Myocyte (in vitro differentiated cells): ENCODE results near the gene DOCK4. TPM values are rescaled to one million over a fixed set of nuclear protein-coding genes. Genes with fewer than 3 reads are reported as not detected.

Experiments used
- DNase-seq: peaks from one replicate; pipeline ENCODE4 v3.0.0-alpha.2; 2012; ENCODE audit warnings: low read depth
- total RNA-seq: library from RNA; depleted of rRNA; stranded (reverse); fragments of >200 nt; gene quantifications from 2 replicates; pipeline ENCODE4 v1.2.3, GENCODE V29; 2014

DOCK4 gene
- total RNA-seq, 1 donor from 2014 or later = 16.3 TPM

DNA sequence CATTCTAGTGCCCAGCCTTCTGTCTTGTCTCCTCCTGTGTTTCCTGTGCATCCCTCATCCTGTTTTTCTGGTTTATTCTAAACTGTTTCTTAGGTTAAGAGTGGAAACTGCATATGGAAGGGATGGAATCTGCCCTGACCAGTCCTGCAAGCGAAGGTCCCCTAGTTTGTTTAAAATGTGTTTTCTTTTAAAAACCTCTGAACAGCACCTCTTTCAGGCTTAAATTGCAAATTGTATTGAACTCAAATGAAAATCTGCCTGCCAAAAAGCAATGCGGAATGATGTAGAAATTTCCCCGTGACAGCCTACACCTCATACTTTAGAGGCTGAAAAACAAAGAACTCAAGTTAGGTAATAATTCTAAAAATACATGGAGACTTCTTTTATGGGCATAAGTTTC is 421.1 kb downstream of the DOCK4 start:
- DNase-seq = no peak

DNA sequence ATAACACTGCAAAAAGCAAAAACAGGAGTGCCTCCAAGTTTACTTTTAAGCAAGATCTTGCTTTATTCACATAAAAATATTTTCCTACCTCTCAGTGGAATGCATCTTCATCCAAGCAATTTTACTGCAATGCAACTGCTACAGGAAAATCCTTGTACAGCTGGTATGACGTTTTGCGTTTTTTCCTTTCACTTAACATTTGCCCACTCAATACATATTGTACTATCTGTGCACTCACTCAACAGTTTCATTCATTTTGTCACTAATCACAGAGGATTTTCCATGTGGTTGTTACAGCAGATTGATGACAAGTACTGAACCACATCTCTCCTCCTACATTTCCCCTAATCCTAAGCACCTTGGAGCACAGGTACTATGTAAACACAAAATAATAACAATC is 421.9 kb downstream of the DOCK4 start:
- no peak for DNase-seq

DNA sequence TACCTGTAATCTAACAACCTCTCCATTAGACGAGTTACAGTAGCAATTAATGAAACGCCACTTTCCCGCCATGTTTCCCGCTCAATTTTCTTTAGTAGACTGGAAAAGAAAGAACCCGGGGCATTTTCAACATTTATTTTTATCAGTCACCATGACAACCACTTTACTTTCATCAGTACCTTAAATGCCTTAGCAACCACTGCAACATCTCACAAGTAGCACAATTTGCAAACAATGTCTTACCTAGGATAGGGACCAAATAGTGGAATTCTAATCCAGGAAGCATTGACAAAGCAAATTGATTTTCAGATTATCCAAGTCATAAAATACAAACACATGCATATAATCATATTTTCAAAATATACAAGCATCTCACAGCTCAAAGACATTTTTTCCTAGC is 422.3 kb downstream of the DOCK4 start:
- DNase-seq = no peak

DNA sequence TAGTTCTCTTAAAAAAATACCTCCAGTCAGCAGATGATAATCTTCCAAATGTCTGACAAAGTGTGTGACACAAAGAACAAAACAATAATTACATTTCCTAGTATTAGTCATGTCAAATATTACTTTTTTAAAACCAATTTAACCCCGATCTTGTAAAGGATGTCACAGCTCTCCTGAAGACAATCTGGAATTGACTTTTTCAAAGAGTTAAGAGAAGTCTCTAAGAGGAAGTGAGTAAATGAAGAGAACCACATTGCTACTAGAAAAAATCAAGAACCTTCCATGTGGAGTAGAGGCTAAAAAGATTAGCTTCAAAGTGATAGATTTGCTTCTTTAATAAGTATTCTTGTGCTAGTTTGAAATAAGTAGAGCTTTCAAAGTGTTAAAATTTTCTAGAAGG is 425.7 kb downstream of the DOCK4 start:
- no peak for DNase-seq

DNA sequence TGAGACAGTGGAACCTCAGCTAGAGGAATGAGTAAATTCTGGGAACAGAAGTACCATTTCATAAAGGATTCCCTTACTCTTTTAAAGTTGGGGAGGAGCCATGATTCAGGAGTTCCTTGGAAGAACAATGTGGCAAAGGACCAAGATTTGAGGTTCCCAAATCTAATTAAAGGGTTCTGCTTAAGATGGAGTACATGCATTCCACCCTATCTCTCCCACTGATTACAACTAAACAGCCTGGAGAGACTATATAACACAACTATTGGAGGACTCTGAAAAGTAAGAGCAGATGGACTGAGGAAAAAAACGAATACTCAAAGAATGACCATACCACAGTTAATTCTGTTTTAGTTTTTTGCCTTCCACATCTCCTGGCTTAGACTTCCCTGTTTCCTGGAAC is 431.0 kb downstream of the DOCK4 start:
- no peak for DNase-seq

DNA sequence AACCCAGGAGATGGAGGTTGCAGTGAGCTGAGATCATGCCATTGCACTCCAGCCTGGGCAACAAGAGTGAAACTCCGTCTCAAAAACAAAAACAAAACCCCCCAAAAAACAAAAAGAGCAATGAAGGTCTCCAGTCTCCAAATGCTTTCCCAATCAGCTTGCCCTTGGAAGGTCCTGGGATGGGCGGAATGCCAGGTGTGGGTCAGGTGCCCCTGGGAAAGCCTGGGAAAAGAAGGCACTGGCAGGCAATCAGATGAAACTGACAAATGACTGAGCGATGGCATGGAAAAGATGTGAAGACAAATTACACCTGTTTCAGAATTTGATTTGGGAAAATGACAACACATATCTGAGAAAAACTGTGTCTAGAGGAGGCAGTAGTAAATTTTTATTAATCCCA is 433.5 kb downstream of the DOCK4 start:
- DNase-seq = no peak

DNA sequence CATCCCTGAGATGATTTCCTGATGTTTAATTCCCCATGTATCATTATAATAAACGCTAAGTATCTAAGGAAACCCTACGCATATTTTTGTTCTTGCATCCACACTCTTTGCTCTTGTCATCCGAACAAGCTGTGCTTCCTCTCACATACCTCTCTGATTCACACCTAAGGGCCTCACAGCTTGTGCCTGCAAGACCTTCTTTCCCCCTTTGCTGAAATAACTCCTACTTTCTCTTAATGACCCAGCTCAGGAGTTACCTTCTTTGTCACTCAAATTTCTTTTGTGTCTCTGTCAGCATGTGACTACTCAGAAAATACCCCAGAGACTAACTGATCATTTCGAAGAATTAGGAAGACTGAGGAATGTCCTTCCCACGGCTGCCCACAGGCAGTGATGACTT is 434.6 kb downstream of the DOCK4 start:
- DNase-seq = no peak

DNA sequence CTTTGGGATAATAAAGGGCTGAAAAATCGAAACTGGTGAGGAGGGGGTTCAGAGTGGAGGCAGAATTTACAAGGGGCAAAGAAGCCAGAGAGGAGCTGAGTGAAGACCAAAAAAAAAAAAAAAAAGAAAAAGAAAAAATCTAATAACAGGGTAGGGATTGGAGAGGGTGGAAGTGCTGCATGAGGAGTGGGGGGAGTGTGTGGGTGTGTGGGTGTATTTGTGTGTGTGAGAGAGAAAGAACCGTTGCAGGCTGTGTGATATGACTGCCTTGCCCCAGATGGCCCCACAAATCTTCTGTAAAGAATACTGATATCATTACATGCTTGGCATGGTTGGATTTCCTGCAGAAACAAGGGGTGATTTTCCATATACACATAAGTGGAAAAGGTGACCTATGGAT is 436.1 kb downstream of the DOCK4 start:
- DNase-seq = no peak

DNA sequence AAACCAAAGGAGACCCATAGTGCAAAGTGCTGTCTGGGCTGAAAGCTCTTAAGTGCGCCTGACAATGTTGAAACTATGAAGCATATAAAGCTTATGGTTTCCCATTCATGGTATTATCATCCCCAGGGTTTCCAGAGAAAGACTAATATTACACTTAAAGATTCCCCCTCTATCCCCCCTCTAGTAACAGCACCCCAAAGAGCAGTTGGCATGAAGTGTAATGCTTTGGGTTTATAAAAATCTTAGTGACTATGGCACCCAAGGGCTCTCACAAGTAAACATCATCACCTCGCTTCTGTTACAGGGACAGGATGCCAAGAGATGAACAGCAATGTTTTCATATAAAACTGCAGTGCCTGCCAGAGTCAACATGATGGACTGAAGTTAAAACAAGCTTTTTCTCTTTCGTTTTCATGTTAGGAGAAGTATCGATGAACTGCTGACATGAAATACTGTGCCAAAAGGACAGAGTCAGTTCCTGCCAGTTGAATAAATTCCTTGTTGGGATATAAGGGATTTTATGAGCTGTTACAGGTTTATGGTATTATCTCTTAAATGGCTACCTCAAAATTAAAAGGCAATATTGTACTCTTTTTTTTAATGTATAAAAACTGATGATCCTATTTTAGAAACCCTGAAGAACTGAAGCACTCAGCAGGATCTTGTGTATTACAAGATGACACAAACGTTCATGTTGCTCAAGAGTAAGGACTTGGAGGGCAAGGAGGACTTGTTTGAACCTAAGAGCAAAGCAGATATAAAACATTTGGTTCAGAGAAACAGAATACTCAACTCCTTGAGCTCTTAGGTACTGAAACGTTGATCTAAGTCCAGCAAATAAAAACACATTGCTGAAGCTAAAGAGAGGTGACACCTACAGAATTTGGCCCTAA is 440.2 kb downstream of the DOCK4 start:
- DNase-seq = no peak

DNA sequence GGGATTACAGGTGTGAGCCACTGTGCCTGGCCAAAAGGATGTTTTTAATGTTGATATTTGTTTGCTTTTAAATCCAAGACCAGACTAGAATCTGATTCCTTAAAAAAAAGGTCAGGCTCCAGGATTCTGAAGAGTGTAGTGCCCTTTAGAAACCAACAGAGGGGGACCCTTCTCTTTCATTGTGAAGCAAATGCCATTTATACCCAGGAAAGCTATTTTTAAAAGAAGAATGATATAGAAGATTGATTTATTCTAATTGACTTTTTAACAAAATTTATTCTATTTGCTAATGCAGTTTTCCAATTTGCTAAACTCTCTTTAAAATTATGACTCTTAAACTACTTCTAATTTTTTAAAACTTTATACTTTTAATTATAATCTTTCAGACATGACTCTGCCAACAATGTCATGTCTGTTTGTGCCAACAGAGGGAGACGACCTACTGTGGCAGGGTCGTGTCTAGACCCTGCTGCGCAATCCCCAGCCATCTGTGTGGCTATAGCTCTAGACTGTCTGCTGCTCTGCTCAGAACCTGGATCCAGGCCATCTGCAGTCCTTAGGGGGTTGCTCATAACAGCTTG is 442.9 kb downstream of the DOCK4 start:
- DNase-seq = peak; percentile 70

DNA sequence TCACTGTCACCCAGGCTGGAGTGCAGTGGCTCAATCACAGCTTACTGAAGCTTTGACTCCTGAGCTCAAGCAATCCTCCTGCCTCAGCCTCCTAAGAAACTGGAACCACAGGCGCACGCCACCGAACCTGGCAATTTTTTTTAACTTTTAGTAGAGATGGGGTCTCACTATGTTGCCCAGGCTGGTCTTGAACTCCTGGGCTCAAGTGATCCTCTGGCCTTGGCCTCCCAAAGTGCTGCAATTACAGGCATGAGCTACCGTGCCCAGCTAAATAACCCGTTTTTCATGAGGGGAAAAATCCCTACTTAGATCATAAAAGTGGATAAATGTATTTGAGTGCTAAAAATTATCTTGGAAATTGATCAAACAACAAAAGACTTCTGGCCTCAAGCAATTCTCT is 443.4 kb downstream of the DOCK4 start:
- DNase-seq = no peak

DNA sequence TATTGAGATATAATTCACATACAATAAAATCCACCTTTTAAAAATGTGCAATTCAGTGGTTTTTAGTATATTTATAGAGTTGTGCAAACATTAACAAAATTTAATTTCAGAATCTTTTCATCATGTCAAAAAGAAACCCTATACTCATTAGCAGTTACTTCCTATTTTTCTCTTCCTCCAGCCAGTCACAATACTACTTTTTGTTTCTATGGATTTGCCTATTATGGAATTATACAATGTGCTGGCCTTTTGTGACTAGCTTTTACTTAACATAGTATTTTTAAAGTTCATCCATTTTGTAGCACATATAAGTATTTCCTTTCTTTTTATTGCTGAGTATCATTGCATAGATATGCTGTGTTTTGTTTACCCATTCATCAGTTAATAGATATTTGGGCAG is 444.0 kb downstream of the DOCK4 start:
- DNase-seq = no peak

DNA sequence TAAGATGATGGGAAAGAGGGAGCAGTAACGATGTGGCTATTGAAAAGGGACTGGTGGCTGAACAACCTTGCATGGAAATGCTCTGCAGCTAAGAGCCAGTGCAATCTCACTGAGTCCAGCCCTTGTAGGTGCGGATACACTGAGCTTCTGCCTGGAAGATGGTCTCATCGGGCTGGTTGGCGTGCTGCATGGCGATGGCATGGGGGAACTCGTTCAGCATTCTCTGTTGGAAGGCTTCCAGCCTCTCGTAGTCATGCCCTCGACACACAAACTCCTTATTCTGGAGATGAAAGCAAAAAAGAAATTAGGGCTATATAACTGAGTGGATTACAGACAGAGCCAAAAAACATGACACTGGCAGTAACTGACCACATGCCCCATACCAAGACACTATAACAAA is 446.2 kb downstream of the DOCK4 start:
- DNase-seq = no peak

DNA sequence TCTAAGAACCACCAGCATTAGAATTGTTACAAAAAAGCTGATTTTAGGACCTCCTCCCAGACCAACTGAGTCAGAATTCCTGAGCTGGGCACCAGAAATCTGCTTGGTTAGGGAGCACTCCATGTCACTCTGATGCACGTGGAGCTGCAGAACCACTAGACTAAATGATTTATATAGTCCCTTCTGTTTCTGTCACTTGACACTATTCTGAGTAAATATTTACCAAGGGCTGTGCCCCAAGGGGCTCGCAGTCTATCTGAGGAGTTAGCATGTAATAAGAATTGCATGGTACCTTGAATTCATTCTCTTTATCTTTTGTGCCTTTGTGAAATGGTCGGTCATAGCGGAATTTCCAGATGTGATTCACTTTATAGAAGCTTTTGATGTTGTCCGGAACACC is 447.9 kb downstream of the DOCK4 start:
- DNase-seq = no peak

DNA sequence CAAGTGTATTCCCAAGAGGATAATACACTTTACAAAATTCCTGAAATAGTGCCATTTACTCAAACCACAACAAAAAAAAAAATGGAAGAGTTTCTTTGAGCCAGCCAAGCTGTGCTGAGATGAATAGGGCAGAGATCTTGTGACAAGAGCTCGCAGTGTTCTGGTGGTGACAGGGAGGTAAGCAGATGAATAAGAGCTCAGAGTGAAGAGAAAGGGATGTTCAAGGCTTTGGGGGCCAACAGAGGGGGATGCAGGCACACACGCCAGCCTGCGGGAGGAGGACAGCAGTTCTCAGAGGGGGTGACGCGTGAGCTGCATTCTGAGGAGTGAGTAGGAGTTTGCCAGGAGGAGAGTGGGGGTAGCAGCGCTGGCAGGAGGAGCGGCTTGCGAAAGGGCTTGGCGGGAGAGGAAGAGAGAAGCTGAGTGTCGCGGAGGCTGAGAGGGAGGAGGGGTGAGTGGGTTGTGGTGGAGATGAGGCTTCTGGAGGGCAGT is 449.5 kb downstream of the DOCK4 start:
- peak; percentile 53 for DNase-seq

DNA sequence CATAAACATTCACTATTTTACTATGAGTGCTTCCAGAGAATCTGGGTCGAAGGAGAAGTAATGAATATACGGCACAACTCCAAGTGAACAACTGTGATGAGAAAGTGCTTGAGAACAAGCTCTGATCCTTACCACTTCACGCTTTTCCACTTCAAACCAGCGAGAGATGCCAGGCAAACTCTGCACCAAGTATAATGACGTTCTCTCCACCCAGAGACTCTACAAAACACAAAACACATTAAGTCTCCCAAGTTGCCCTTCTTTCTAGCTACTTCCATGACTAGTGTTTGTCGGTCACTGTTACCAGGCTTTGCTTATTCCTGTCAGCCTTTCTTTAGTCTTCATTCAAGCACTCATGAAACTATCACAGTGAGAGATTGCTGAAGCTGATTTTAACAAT is 450.8 kb downstream of the DOCK4 start:
- no peak for DNase-seq

DNA sequence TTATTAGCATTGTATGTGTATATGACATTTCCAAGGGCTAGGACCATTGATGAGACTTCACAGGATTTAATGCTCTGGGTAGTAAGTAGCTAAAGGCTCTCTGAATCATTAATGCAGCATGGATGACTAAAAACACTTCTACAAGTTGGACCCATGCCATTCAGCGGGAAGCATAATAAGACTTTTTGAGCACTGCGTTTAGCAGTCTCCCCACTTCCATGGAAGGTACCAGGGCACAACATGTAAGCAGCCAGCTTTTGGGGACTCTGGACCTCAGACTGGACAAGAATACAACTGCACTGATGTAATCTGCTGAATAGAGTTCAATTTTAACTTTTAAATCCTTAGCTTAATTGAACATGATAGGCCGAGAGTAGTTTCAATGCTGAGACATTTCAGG is 452.2 kb downstream of the DOCK4 start:
- DNase-seq = no peak

DNA sequence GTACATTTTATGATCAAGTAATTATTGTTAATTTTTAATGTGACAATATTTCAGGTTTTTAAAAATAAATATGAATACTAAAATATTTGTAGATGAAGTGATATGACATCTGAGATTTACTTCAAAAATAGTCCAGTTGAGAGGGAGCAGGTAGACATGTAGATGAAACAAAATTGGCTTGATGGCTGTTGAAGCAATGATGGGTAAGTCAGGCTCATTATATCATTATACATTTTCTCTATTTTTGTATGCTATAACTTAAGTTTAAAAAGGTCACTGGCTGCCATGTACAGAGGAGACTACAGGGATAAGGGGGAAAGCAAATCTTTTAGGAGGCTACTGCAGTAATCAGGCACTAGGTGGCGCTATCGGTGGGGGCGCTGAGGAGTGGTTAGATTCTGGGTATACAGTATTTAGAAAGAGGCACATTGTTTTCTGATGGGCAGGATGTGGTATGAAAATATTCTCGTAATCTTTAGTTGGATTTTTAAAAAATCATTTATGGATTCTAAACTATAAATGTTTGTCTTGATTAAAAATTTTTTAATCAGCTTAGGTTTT is 454.1 kb downstream of the DOCK4 start:
- DNase-seq = peak; percentile 68

DNA sequence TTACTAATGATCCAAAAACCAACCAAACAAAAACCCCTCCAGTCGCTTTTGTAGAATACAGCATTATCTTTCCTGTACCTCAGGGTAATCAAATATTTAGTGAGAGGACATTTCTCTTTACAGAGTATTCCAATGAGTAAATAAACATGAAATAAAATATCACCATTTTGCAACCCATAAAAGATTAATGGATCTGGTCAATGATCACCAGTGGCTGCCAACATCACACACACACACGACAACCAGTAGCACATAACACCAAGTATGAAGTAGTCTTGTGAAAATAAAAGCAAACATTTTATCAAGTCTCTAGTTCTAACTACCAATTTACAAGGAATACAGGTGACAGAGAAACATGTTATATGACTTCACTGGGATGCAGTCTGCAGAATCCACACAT is 455.3 kb downstream of the DOCK4 start:
- no peak for DNase-seq

DNA sequence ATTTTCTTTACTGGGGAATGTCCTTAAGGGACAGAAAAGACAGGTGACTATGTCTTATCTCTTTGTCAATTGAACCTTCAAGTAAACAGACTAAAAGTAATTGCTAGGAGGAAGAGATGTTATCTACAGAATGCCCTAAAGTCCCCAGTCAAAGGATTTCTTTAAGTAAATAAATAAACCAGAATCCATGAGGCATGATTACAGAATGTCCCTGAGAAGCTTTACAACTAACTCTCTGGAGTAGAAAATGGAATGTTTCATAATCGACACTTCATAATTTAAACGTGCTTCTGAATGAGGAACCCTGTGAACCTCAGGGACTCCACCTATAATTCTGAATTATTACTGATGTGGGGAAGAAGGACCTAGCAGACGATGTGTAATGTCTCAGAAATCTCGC is 456.0 kb downstream of the DOCK4 start:
- DNase-seq = no peak

DNA sequence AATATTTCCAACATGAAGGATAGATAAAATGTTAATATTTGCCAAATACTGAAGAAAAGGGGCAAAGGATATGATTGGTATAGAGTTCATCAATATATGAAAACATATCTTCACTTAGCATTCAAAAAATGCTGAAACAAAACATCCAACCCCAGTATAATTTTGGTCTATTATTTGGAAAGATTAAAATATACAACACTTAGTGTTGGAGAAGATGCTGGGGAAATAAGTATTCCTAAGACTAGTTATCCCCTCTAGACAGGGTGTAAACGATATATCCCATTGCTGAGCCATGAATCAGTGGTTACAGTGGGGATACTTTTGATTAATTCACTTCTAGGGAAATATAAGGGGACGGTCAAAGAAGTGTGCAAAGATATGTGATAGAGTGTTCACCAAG is 456.6 kb downstream of the DOCK4 start:
- no peak for DNase-seq

DNA sequence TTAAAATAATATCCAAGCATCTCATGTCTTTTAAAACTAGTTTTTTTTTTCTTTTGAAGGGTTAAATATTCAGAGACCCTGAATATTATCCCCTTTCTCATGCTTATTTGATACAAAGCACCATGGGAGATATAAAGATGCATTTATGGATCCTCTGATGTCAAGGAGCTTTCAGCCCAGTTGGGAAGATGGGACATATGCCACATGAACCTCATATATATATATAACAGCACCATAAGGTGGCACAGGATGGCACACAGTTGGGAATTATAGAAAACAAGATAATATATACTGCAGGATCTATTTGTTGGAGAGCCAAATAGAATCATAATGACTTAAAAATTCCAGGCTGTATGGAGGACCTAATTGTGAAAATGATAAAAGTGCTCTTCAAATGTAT is 458.5 kb downstream of the DOCK4 start:
- DNase-seq = no peak

DNA sequence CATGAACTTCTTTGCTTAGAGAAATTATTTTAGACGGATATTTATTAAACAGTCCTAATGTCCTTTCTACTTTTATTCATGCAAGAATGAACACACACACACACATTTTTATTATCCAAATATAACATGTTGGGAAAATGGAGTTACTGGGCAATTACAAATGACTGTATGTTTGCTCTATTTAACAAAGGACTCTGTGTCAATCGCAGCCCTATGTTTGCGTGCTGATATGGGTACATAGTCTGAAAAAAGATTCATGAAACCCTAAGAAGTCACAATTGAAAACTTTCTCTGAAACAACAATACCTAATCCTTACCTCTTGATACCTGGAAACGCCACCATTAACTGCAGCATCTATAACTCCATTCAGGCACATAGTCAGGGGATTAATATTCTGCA is 459.2 kb downstream of the DOCK4 start:
- no peak for DNase-seq
